SJSA1 (cell line): ENCODE results near the gene LHX4. TPM values are rescaled to one million over a fixed set of nuclear protein-coding genes. Genes with fewer than 3 reads are reported as not detected.

Source experiments
- DNase-seq, 2 experiments: peaks; one replicate each; pipeline ENCODE4 v3.0.0-alpha.2; 2015 to 2020; ENCODE audit warnings: low spot score in 2 of 2, low read depth in 1 of 2
- H3K27ac ChIP-seq: fragments of 250-450 bp; sonication (Bioruptor Pico); 2 replicates; pipeline ENCODE4 v1.5.1; 2020; ENCODE audit warnings: mild to moderate bottlenecking, moderate library complexity
- H3K27me3 ChIP-seq: fragments of 250-450 bp; sonication (Bioruptor Pico); replicated peaks from 2 replicates; pipeline ENCODE4 v1.5.1; 2020; ENCODE audit warnings: mild to moderate bottlenecking, moderate library complexity
- H3K36me3 ChIP-seq: fragments of 250-450 bp; sonication (Bioruptor Pico); 2 replicates; pipeline ENCODE4 v1.5.1; 2020; ENCODE audit warnings: mild to moderate bottlenecking
- H3K4me1 ChIP-seq: fragments of 250-450 bp; sonication (Bioruptor Pico); replicated peaks from 2 replicates; pipeline ENCODE4 v1.6.1; 2021; ENCODE audit warnings: mild to moderate bottlenecking
- H3K4me3 ChIP-seq: fragments of 250-450 bp; sonication (Bioruptor Pico); 2 replicates; pipeline ENCODE4 v1.5.1; 2020; ENCODE audit warnings: mild to moderate bottlenecking
- H3K9me3 ChIP-seq: fragments of 250-450 bp; sonication (Bioruptor Pico); replicated peaks from 2 replicates; pipeline ENCODE4 v1.5.1; 2020; ENCODE audit warnings: mild to moderate bottlenecking
- total RNA-seq: library from RNA; depleted of rRNA; stranded (reverse); fragments of >200 nt; shearing (Covaris generic); gene quantifications from 2 replicates; pipeline ENCODE4 v1.2.3, GENCODE V29; 2014

LHX4 gene
- total RNA-seq, 1 experiment from 2014 or later = 4.6 TPM

- peaks cover 53% of the 10 kb centered on the region for H3K4me1 ChIP-seq
These were observed 48.7 kb downstream of the LHX4 start for GRCh38 chr1:180278596-180279395.

GRCh38 chr1:180279651-180280050, 49.6 kb downstream of the LHX4 start:
- Histone ChIP-seq H3K9me3 (no peaks in the 10 kb centered on the region), H3K4me1 (peaks cover 53% of the 10 kb centered on the region)

More at GRCh38 chr1:180278596-180279395, 48.7 kb downstream of the LHX4 start:
- Histone ChIP-seq H3K27me3 (no peaks in the 10 kb centered on the region), H3K36me3 (peaks cover 45% of the 10 kb centered on the region), H3K4me3 (0 out of 2 replicates have a peak overlapping the region, but pooled peaks have one; percentile 1), H3K9me3 (no peaks in the 10 kb centered on the region), H3K27ac (peak overlapping the region; percentile 85)
- peak; percentile 58 to 91 for DNase-seq

GRCh38 chr1:180280617-180281016, 50.6 kb downstream of the LHX4 start:
- H3K36me3 ChIP-seq = peaks cover 27% of the 10 kb centered on the region
- H3K9me3 ChIP-seq = no peaks in the 10 kb centered on the region

More at GRCh38 chr1:180279651-180280050, 49.6 kb downstream of the LHX4 start:
- Histone ChIP-seq H3K36me3 (peaks cover 36% of the 10 kb centered on the region), H3K4me3 (no peak overlapping the region), H3K27me3 (no peaks in the 10 kb centered on the region), H3K27ac (peak overlapping the region; percentile 85)
- DNase-seq = no peak

GRCh38 chr1:180281490-180281889, 51.4 kb downstream of the LHX4 start:
- H3K36me3 ChIP-seq = peaks cover 18% of the 10 kb centered on the region
- no peak overlapping the region for H3K4me3 ChIP-seq

More at GRCh38 chr1:180280617-180281016, 50.6 kb downstream of the LHX4 start:
- H3K27ac ChIP-seq = no peak overlapping the region
- peaks cover 49% of the 10 kb centered on the region for H3K4me1 ChIP-seq
- no peak overlapping the region for H3K4me3 ChIP-seq
- H3K27me3 ChIP-seq = no peaks in the 10 kb centered on the region
- DNase-seq = no peak

GRCh38 chr1:180282401-180283044, 52.5 kb downstream of the LHX4 start:
- Histone ChIP-seq H3K27me3 (no peaks in the 10 kb centered on the region), H3K27ac (no peak overlapping the region), H3K4me3 (no peak overlapping the region), H3K9me3 (no peaks in the 10 kb centered on the region), H3K36me3 (peaks cover 10% of the 10 kb centered on the region; the same call in 1 of the 2 replicates), H3K4me1 (peaks cover 30% of the 10 kb centered on the region)
- DNase-seq = no peak

More at GRCh38 chr1:180281490-180281889, 51.4 kb downstream of the LHX4 start:
- no peaks in the 10 kb centered on the region for H3K9me3 ChIP-seq
- no peaks in the 10 kb centered on the region for H3K27me3 ChIP-seq
- DNase-seq = no peak
- H3K4me1 ChIP-seq = peaks cover 40% of the 10 kb centered on the region
- H3K27ac ChIP-seq = no peak overlapping the region

- no peaks in the 10 kb centered on the region for H3K9me3 ChIP-seq
- no peaks in the 10 kb centered on the region for H3K27me3 ChIP-seq
- DNase-seq = no peak
- H3K36me3 ChIP-seq = peaks cover 14% of the 10 kb centered on the region; the same call in 1 of the 2 replicates
- H3K4me3 ChIP-seq = no peak overlapping the region
- H3K4me1 ChIP-seq = peaks cover 24% of the 10 kb centered on the region
- no peak overlapping the region for H3K27ac ChIP-seq
These were observed 53.0 kb downstream of the LHX4 start for GRCh38 chr1:180283098-180283497.

GRCh38 chr1:180286417-180286816, 56.4 kb downstream of the LHX4 start:
- Histone ChIP-seq H3K9me3 (no peaks in the 10 kb centered on the region), H3K36me3 (peaks cover 9% of the 10 kb centered on the region; the same call in 1 of the 2 replicates), H3K27ac (no peak overlapping the region), H3K4me1 (peaks cover 5% of the 10 kb centered on the region; the same call in 1 of the 2 replicates), H3K4me3 (no peak overlapping the region), H3K27me3 (no peaks in the 10 kb centered on the region)
- DNase-seq = no peak

GRCh38 chr1:180287988-180288705, 58.1 kb downstream of the LHX4 start:
- DNase-seq = no peak
- Histone ChIP-seq H3K4me1 (peaks cover 5% of the 10 kb centered on the region; the same call in 1 of the 2 replicates), H3K27ac (no peak overlapping the region), H3K4me3 (no peak overlapping the region), H3K9me3 (no peaks in the 10 kb centered on the region), H3K36me3 (peaks cover 7% of the 10 kb centered on the region; the same call in 1 of the 2 replicates), H3K27me3 (no peaks in the 10 kb centered on the region)

GRCh38 chr1:180288940-180289339, 58.9 kb downstream of the LHX4 start:
- Histone ChIP-seq H3K9me3 (no peaks in the 10 kb centered on the region), H3K4me1 (peaks cover 5% of the 10 kb centered on the region; the same call in 1 of the 2 replicates), H3K36me3 (0 out of 2 replicates have a peak, but pooled peaks cover 6% of the 10 kb centered on the region), H3K4me3 (no peak overlapping the region), H3K27ac (no peak overlapping the region), H3K27me3 (no peaks in the 10 kb centered on the region)
- DNase-seq = no peak

- Histone ChIP-seq H3K4me3 (no peak overlapping the region), H3K27ac (no peak overlapping the region), H3K4me1 (peaks cover 5% of the 10 kb centered on the region; the same call in 1 of the 2 replicates), H3K9me3 (no peaks in the 10 kb centered on the region), H3K27me3 (no peaks in the 10 kb centered on the region), H3K36me3 (0 out of 2 replicates have a peak, but pooled peaks cover 6% of the 10 kb centered on the region)
- no peak for DNase-seq
These were observed 60.4 kb downstream of the LHX4 start for GRCh38 chr1:180290265-180291001.

- DNase-seq = no peak
- Histone ChIP-seq H3K36me3 (0 out of 2 replicates have a peak, but pooled peaks cover 6% of the 10 kb centered on the region), H3K4me1 (peaks cover 5% of the 10 kb centered on the region; the same call in 1 of the 2 replicates), H3K27me3 (no peaks in the 10 kb centered on the region), H3K9me3 (no peaks in the 10 kb centered on the region), H3K27ac (no peak overlapping the region), H3K4me3 (no peak overlapping the region)
These were observed 60.9 kb downstream of the LHX4 start for GRCh38 chr1:180291004-180291403.

GRCh38 chr1:180294711-180295110, 64.6 kb downstream of the LHX4 start:
- Histone ChIP-seq H3K4me3 (no peak overlapping the region), H3K27me3 (no peaks in the 10 kb centered on the region), H3K9me3 (no peaks in the 10 kb centered on the region), H3K4me1 (peaks cover 5% of the 10 kb centered on the region; the same call in 1 of the 2 replicates), H3K27ac (no peak overlapping the region), H3K36me3 (no peaks in the 10 kb centered on the region)
- no peak for DNase-seq

- Histone ChIP-seq H3K4me3 (no peak overlapping the region), H3K27me3 (no peaks in the 10 kb centered on the region), H3K9me3 (no peaks in the 10 kb centered on the region), H3K27ac (no peak overlapping the region), H3K36me3 (no peaks in the 10 kb centered on the region), H3K4me1 (peaks cover 3% of the 10 kb centered on the region; the same call in 1 of the 2 replicates)
- DNase-seq = no peak
These were observed 65.9 kb downstream of the LHX4 start for GRCh38 chr1:180295999-180296398.
